ENCODE data around the gene SNX25. TPM values are rescaled to one million over a fixed set of nuclear protein-coding genes. Genes with fewer than 3 reads are reported as not detected.
"Not testable (repeated sequence)": the region's sequence is repeated elsewhere in the genome, so short reads cannot be mapped to it uniquely, and the experiment has no call there.

Gene SNX25
- total RNA-seq, 1 donor from 2014 or later: 55.4 TPM

DNA sequence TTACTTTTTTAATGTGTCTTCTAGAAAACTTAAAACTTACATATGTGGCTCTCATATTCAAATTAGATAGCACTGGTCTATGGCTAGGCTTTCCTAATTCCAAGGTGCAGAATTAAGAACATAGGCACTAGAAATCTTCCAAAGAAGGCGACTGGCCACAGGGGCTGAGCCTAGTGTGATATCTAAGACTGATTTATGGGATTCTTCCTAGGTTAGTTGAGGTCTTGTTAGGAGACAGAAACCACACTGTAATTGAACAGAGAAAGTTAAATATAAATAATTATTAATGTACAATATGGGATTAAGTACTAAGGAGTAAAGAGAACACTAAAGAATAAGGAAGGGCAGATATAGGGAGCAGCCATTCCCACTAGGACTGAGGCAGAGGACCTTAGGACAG lies 48.3 kb downstream of the SNX25 start:
- FAIRE-seq (no peak), DNase-seq (ENCODE audit: low spot score in 2 of 2) (no peak)

DNA sequence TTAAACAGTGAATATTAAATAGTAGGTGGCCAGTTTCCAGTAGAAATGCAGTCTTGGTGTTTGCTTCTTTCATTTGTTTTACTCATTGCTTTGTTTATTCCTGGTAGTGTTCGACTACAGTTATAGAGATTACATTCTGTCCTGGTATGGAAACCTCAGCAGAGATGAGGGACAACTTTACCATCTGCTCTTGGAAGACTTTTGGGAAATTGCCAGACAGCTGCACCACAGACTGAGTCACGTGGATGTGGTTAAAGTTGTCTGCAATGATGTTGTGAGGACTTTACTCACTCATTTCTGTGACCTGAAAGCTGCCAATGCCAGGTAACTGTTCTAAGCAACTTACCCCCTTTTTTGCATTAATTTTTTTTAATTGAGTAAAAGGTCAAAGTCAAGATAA lies 49.3 kb downstream of the SNX25 start:
- not testable (repeated sequence) for DNase-seq (ENCODE audit: low spot score in 2 of 2); FAIRE-seq

DNA sequence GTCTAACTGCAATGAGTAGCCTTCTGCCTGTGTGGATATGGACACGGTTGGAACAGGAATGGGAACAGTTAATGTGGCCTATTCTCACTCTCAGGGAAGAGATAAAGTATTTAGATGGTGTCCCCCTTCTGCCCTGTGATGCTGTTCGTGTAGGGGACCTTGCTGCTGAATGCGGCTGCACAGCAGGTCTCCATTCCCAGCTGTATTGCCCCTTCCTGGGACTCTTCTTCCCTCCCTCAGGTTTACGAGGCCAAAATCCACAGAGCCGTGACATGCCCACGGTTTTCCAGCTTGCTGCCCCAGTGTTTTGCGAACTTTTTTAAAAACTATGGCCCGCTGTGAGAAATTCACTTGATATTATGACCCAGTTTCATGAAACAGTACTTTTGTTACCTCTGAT lies 50.3 kb downstream of the SNX25 start:
- FAIRE-seq: no peak
- DNase-seq (ENCODE audit: low spot score in 2 of 2): no peak

DNA sequence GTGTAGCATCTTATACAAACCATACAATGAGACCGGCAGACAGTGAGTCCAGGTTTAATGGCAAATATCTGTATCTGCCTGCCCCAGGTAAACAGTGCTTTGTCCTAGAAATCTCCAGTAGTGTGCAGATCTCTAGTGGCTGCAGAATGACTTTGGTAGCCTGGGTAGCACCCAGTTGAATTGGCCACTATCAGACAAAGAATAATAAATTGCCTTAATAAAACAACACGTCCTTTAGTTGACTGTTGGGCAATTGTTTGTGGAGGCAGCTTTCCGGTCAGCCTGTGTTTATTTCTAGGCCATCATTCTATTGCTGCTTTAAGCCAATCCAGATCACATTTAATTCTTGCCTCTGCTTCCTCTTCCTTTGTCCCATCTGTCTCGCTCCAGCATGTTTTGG lies 52.5 kb downstream of the SNX25 start:
- DNase-seq (ENCODE audit: low spot score in 2 of 2) (no peak), FAIRE-seq (no peak)

DNA sequence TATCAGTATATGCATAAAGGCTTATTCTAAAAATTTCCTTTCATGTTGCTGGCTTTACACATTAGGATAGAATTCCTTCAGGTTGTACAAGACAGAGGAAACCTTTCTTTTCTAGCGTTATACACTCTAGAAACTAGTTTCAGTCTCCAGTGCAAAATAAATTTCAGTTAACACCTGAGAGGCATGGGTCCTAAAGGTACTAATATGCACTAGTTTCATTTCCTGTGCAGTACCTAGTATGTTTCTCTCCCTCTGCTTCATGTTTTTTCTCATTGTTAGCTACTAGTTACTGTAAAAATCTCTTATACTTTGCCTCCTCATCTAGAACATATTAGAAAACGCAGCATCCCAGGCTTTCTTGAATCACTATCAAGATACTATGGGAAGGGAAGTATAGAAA lies 54.0 kb downstream of the SNX25 start:
- FAIRE-seq (no peak), DNase-seq (ENCODE audit: low spot score in 2 of 2) (no peak)

DNA sequence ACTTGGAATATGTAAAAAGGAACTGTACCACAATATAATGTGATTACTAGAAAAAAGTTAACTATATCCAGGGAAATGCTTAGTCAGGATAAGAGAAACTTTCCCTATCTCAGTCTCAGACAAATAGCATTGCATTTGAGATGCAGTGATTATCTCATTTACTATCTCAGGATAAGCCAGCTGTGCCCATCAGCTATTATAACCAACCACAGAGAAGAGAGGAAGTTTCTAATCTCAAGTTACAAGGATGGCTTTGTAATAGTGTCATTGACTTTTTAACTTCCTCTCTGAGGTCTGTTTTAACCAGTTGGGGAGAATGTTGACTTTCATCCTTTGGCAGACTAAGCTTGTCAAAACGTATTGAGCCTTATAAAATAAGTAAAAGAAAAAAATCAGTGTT lies 56.5 kb downstream of the SNX25 start:
- FAIRE-seq (no peak), DNase-seq (ENCODE audit: low spot score in 2 of 2) (no peak)

DNA sequence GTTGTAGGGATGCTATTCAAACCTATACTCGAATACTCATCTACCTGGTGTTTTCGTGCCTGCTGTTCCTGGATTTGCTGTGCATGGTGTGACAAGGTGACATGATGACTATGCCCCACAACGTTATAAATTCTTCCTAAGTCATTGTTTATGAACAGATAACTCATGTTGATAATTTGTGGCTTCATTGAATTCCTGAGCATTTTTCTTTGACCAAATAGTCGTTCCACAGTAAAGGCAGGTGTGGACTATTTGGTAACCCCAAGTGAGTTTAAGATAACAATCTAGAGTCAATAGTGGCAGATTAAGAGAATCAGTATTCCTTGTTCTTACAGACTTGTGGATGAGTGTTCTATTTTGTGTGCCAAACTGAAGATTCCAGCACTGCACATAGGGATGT lies 59.9 kb downstream of the SNX25 start:
- DNase-seq (ENCODE audit: low spot score in 2 of 2) (no peak), FAIRE-seq (no peak)

DNA sequence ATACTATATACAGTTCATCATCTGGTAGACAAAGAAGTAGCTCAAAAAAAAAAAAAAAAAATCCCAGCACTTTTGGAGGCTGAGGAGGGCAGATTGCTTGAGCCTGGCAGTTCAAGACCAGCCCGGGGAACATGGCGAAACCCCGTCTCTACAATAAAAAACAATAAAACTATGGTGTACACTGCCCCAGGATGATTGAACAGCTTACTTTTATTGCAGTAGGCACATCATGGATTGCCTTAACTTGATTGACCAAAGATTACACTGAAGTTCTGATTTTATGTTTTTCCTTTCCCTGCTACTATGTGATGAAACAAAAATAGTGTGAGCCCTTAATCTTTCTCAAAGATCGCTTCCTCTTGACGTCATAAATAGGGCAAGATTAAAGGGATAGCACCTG lies 60.6 kb downstream of the SNX25 start:
- no peak for FAIRE-seq
- DNase-seq (ENCODE audit: low spot score in 2 of 2): no peak

DNA sequence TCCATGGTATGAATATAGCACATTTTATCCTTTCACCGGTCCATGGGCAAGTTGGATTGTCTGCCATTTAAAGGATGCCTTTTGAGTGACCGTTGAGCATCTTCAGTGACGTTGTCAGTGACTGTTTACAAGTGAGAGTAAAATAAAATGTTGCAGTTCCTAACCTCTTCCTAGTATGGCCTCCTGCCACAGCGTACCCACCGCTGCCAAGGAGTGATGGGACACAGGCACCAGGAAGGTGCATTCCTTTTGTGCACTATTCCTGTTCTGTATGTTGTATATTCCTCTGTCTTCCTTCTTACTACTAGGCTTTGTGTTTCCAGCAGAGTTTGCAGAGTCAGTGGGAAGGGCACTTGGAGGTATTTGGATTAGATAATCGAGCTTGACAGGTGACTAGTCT lies 61.5 kb downstream of the SNX25 start:
- FAIRE-seq (no peak), DNase-seq (ENCODE audit: low spot score in 2 of 2) (no peak)

DNA sequence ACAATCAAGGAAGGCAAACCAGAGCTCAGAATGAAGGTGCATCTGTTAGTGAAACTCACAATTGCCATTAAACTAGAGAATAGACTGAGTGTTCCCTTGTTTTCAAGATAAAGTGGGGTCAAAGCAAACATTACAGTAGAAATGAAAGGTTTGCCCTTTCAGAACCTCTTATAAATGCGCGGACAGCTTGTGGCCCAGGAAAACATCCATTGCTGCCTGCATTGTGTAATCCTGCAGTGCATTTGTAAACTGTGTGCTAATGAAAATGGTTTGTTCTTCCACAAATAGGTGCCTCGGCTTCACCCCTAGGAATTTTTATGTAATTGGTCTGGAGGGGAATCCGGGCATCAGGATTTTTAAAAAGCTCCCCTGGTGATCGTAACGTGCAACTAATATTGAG lies 62.8 kb downstream of the SNX25 start:
- no peak for DNase-seq (ENCODE audit: low spot score in 2 of 2)
- FAIRE-seq: no peak

DNA sequence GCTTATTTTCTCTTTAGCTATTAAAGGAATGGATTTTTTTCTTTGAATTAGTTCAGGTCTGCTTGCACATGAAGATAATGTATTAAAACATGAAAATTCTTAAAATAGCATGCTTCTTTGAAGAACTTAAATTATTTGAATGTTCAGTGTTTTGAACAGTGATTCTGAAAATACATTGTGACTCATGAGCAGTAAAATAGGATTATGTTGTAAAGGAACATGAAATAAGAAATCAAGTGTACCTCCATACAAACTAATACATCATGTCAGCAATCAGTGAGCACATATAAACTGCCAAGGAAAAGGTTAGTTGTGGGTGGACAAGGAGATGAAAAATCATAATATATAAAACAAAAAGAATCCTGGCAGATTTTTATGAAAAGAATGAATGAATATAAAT lies 66.1 kb downstream of the SNX25 start:
- no peak for FAIRE-seq
- DNase-seq (ENCODE audit: low spot score in 2 of 2): no peak

DNA sequence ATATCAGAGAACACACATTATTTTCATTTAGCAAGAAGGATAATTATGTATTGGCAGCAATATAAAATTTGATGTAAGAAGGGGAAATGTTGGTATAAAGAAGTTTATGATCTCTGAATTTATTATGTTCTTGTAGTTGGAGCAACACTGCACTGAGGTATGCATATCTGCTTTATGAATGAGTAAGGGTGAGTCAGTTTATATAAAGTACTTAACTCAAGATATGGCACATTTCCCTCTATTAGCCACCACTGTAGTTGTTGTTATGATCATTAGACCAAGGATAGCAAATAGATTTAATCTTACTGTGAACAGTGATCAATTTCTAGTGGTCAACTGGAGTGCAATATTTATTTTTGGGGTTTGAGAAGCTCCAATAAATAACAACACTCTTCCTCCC lies 66.6 kb downstream of the SNX25 start:
- DNase-seq (ENCODE audit: low spot score in 2 of 2): no peak
- no peak for FAIRE-seq

DNA sequence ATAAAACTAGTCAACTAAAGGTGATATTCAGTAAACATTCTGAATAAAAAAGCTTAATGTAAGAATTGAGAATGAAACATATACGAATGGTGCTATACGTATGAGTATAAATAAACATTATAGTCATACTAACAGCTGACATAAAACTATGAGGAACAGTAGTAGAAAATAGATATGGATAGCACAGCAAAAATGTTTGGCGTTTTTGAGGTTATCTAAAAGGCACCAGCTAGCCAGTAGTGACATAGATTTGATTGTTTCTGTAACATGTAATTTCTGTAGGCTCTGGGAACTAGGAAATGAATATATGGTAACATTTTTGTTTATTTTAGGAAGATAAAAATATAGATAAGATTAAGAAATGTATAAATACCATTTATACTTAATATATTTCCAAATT lies 69.3 kb downstream of the SNX25 start:
- no peak for DNase-seq (ENCODE audit: low spot score in 2 of 2)
- FAIRE-seq: no peak

DNA sequence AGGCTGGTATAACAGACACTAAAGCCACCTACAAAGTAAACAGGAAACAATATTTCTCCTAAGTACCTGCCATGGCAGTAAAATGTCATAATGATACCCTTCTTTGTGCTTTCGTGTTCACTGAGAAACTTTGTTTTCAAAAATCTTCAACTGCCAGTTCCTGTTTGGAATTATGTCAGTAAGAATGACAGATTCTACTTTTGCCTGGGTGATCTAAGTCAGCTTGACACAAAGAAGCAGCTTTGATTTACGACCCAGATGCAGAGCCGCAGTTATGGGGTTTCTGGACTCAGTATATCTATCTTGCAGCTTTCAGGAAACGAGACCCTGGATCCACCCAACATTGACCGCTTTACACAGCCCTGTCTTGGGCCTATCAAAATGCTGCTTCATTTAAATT lies 71.2 kb downstream of the SNX25 start:
- FAIRE-seq (no peak), DNase-seq (ENCODE audit: low spot score in 2 of 2) (no peak)

DNA sequence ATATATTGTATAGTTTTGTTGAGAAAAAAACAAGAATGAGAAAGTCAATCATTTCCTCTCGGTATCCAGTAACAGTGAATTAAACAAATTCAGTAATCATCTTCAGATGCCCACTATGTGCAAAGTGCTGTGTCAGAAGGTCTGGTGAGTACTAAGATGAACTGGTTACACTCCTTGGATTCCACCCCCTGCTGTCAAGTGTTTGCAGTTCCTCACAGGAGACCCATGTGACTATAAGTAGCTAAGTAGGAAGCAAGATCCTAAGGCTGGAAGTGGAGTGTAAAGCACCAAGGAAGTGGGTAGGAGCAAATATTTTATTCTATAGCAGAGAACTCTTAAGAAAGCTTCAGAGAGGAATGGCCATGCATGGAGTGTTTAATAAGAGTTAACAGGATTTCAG lies 73.6 kb downstream of the SNX25 start:
- FAIRE-seq: no peak
- DNase-seq (ENCODE audit: low spot score in 2 of 2): no peak

DNA sequence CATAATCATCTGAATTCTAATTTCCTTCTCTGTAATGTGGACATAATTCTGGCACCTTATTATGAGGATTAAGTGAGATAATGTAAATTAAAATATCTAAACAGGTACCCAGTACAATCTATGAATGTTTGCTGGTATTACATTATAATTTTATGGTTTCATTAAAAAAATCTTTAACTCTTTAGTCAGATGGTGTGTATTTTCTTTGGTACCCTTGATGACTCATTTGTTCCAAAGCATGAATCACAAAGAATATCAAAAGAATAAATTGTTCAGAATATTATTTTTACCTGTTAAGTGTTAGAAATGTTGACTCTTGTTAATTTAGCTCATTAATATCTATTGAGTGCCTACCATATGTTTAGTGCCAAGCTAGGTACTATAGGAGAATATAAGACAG lies 74.3 kb downstream of the SNX25 start:
- FAIRE-seq (no peak), DNase-seq (ENCODE audit: low spot score in 2 of 2) (no peak)

DNA sequence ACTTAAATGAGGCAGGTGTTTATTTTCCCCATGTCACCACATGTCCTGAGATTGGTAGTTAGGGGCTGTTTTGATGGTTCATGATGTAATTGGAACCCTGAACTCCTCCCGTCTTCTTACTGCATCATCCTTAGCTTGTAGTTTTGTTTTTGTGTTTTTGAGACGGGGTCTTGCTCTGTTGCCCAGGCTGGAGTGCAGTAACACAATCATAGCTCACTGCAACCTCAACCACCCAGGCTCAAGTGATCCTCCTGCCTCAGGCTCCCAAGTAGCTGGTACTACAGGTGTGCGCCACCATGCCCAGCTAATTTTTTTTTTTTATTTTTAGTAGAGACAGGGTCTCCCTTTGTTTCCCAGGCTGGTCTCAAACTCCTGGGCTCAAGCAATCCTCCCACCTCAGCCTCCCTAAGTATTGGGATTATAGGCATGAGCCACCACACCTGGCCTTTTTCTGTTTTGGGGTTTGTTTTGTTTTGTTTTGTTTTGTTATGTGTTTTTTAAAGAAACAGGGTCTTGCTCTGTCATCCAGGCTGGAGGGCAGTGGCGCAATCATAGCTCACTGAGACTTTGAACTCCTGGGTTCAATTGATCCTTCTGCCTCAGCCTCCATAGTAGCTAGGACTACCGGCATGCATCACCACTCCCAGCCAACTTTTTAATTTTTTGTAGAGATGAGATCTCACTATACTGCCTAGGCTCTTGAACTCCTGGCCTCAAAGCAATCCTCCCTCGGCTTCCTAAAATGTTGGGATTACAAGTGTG lies 76.4 kb downstream of the SNX25 start:
- FAIRE-seq (no peak), DNase-seq (ENCODE audit: low spot score in 2 of 2) (no peak)

DNA sequence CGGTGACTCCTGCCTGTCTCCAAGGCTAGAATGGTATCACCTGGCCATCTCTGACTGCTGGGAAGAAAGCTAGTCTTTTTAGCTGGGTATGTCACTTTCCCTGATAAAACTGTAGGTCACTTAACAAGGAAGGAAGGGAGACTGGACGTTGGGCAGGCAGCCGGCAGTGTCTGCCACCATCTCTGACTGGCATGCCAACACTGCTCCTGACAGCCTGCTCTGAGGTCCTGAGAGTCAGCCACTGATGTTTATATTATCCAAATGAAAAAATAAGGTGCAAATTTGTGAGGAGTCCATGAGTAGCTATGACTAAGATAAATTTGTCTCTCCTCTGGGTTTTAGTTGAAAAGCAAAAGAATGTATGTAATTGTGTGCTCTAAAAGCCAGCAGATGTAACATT lies 77.2 kb downstream of the SNX25 start:
- DNase-seq (ENCODE audit: low spot score in 2 of 2) (no peak), FAIRE-seq (no peak)

DNA sequence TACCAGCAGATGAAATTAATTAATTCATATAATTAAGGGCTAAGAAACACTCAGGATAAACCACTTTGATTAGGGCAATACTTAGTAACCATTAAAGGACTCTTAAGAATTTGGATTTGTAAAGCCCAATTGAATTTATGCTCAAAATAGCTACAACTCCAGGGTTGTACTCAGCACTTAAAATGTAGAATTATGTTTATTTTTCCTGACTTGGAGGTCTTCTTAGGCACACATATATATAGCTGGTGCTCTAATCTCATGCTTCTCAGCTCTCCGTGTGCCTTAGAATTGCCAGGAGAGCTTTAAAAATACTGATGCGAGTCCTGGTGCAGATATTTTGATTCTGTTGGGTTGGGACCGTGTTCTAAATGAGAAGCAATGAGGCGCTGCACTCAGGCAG lies 77.6 kb downstream of the SNX25 start:
- no peak for DNase-seq (ENCODE audit: low spot score in 2 of 2)
- FAIRE-seq: no peak

DNA sequence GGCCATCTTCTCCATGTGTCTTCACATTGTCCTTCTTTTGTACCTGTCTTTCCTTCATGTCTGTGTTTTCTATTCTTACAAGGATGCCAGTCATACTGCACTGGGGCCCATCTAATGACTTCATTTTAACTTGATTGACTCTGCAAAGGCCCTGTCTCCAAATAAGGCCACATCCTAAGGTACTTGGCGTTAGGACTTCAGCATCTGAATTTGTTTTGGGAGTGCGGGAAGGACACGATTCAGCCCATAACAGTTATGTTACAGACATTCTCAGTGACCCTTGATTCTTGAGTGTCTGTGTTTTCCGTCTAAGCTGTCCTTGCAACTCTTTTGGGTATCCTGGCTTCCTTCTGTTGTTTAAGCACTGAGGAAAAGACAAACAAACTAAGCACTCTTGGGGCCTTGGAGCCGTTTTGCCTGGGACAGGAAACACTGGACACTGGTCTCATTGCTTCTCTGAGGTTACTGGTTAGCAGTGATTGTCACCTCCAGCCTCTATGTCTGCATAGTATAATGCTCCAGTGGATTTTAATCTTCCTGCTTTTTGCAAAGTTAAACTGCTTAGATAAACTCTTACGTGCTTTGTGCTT lies 80.7 kb downstream of the SNX25 start:
- DNase-seq (ENCODE audit: low spot score in 2 of 2) (no peak), FAIRE-seq (no peak)

DNA sequence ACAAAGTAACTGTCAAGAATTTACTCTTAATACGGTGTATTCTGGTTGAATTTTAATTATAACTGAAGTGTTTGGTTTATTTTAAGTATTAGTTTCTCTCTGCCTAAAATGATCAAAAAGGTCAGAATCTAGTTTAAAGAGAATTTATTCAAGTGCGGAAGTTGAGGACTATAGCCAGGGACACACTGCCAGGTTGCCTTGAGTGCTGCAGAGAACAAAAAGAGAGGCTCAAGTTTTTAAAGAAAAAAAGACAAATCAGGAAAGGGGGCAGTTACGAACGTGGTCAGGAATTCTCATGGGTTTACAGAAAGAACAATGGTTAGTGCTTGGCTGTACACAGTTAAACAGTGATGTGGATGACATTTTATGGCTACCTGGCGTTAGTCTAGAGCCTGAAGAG lies 81.3 kb downstream of the SNX25 start:
- FAIRE-seq: no peak
- no peak for DNase-seq (ENCODE audit: low spot score in 2 of 2)

DNA sequence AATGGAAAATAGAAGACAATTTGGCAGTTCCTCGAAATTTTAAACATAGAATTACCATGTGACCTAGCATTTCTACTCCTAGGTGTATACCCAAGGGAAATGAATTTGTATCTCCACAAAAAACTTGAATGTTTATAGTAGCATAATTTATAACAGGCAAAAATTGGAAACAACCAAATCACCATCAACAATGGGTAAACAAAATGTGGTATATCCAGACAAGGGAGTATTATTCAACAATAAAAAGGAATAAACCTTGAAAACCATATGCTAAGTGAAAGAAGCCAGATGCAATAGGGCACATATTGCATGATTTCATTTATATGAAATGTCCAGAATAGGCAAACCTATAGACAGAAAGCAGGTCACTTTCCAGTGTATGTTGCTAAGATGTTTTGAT lies 83.8 kb downstream of the SNX25 start:
- DNase-seq (ENCODE audit: low spot score in 2 of 2) (no peak), FAIRE-seq (no peak)

Data from frontal cortex (tissue), 4 donors.